GM12878 (cell line): Measurements from ENCODE around the gene ABCC3. TPM values are rescaled to one million over a fixed set of nuclear protein-coding genes. Genes with fewer than 3 reads are reported as not detected.

Experiments used
- ASH2L ChIP-seq: fragments of 300-600, 200-600 bp; sonication (generic); IDR thresholded peaks from 2 replicates; pipeline ENCODE4 v1.6.1; 2017; ENCODE audit warnings: low read depth, mild to moderate bottlenecking, borderline replicate concordance
- ATF7 ChIP-seq: fragments of 450-650 bp; IDR thresholded peaks from 2 replicates; pipeline ENCODE4 v1.6.1; 2016; ENCODE audit warnings: low read depth, mild to moderate bottlenecking
- BACH1 ChIP-seq: fragments of 450-650 bp; IDR thresholded peaks from 2 replicates; pipeline ENCODE4 v1.6.1; 2017; ENCODE audit warnings: mild to moderate bottlenecking, borderline replicate concordance
- CBX3 ChIP-seq: fragments of 200-600 bp; sonication (generic); IDR thresholded peaks from 2 replicates; pipeline ENCODE4 v1.6.1; 2016; ENCODE audit warnings: low read depth, borderline replicate concordance
- EED ChIP-seq: sonication (generic); IDR thresholded peaks from 2 replicates; pipeline ENCODE4 v1.6.1; 2016; ENCODE audit warnings: antibody characterized with exemption, low read depth
- EGR1 ChIP-seq, 2 experiments: IDR thresholded peaks; 1 replicate in 1 of 2; 2 replicates in 1 of 2; pipeline ENCODE4 v1.6.1; 2011 to 2012; ENCODE audit warnings: low read depth in 2 of 2, low read length in 2 of 2, borderline replicate concordance in 1 of 2, mild to moderate bottlenecking in 1 of 2, moderate library complexity in 1 of 2
- GABPA ChIP-seq: IDR thresholded peaks from 2 replicates; pipeline ENCODE4 v1.6.1; 2014; ENCODE audit warnings: antibody characterized with exemption, low read depth, mild to moderate bottlenecking, inconsistent platforms
- GATAD2B ChIP-seq: fragments of 450-650 bp; conservative IDR thresholded peaks from 2 replicates; pipeline ENCODE4 v1.6.1; 2017; ENCODE audit warnings: low read depth, mild to moderate bottlenecking, moderate library complexity
- HCFC1 ChIP-seq: fragments of 150-350 bp; IDR thresholded peaks from 2 replicates; pipeline ENCODE4 v1.6.1; 2014; ENCODE audit warnings: low read length
- JUND ChIP-seq: IDR thresholded peaks from 2 replicates; pipeline ENCODE4 v1.6.1; 2012; ENCODE audit warnings: low read depth, mild to moderate bottlenecking, low read length, improper control_type of control experiment, moderate library complexity
- MYC ChIP-seq: IDR thresholded peaks from 2 replicates; pipeline ENCODE4 v1.6.1; 2011; ENCODE audit warnings: mild to moderate bottlenecking, low read length, moderate library complexity, inconsistent platforms; ENCODE audit not compliant: insufficient read depth, insufficient replicate concordance, insufficient read length, severe bottlenecking
- NR2C2 ChIP-seq: IDR thresholded peaks from 2 replicates; pipeline ENCODE4 v1.6.1; 2011; ENCODE audit warnings: borderline replicate concordance, low read depth; ENCODE audit not compliant: control insufficient read depth, insufficient read length
- RAD21 ChIP-seq: IDR thresholded peaks from 2 replicates; pipeline ENCODE4 v1.6.1; 2011; ENCODE audit warnings: mild to moderate bottlenecking, low read depth, low read length, moderate library complexity; ENCODE audit not compliant: insufficient read depth
- SIN3A ChIP-seq: IDR thresholded peaks from 2 replicates; pipeline ENCODE4 v1.6.1; 2012; ENCODE audit warnings: low read depth, low read length, improper control_type of control experiment
- WRNIP1 ChIP-seq: IDR thresholded peaks from 2 replicates; pipeline ENCODE4 v1.6.1; 2011; ENCODE audit warnings: low read depth, low read length, improper control_type of control experiment, borderline replicate concordance
- polyA plus RNA-seq, 11 experiments: library from polyadenylated mRNA; depleted of rRNA in 4 of 11; unstranded in 6 of 11; stranded (reverse) in 5 of 11; fragments of >200 nt; fragmentation: Nextera tagmentation in 4 of 11; fragmentation: Illumina TruSeq in 1 of 11; extraction: Ambion mirVana in 4 of 11; extraction: Trizol in 1 of 11; gene quantifications; 1 replicate in 1 of 11; 2 replicates in 10 of 11; pipeline versions ENCODE4 v1.2.1 to v1.2.3, GENCODE V29; 2011 to 2016; ENCODE audit warnings: inconsistent platforms in 2 of 11, missing spikeins in 2 of 11, low read depth in 1 of 11
- total RNA-seq, 4 experiments: library from RNA; depleted of rRNA in 3 of 4; stranded (reverse); fragments of >200 nt in 3 of 4; fragmentation: Illumina TruSeq in 1 of 4; extraction: Trizol in 1 of 4; gene quantifications; 2 replicates each; pipeline versions ENCODE4 v1.2.1 to v1.2.3, GENCODE V29; 2013 to 2021
- TF ChIP-seq, protein P1 (sequence below): fragments of 450-650 bp; IDR thresholded peaks from 2 replicates; pipeline ENCODE4 v1.6.1; 2016; ENCODE audit warnings: mild to moderate bottlenecking
- TF ChIP-seq, protein P2 (sequence below): IDR thresholded peaks from 2 replicates; pipeline ENCODE4 v1.6.1; 2011; ENCODE audit warnings: low read depth, low read length, improper control_type of control experiment, borderline replicate concordance
- TF ChIP-seq, protein P3 (sequence below): IDR thresholded peaks from 2 replicates; pipeline ENCODE4 v1.6.1; 2012; ENCODE audit warnings: mild to moderate bottlenecking, low read depth, low read length
- TF ChIP-seq, protein P4 (sequence below): fragments of 150-350 bp; IDR thresholded peaks from 2 replicates; pipeline ENCODE4 v1.6.1; 2014; ENCODE audit warnings: mild to moderate bottlenecking, low read depth, low read length
- TF ChIP-seq, protein P5 (sequence below): fragments of 450-650 bp; IDR thresholded peaks from 2 replicates; pipeline ENCODE4 v1.6.1; 2017; ENCODE audit warnings: borderline replicate concordance

Gene ABCC3
- total and polyA plus RNA-seq, 10 of the 15 experiments (the other 5 are each of a cell fraction or from before 2014, with no cell fraction given), result 0.21 to 2.3 (median 0.71) TPM; not detected in 6

DNA sequence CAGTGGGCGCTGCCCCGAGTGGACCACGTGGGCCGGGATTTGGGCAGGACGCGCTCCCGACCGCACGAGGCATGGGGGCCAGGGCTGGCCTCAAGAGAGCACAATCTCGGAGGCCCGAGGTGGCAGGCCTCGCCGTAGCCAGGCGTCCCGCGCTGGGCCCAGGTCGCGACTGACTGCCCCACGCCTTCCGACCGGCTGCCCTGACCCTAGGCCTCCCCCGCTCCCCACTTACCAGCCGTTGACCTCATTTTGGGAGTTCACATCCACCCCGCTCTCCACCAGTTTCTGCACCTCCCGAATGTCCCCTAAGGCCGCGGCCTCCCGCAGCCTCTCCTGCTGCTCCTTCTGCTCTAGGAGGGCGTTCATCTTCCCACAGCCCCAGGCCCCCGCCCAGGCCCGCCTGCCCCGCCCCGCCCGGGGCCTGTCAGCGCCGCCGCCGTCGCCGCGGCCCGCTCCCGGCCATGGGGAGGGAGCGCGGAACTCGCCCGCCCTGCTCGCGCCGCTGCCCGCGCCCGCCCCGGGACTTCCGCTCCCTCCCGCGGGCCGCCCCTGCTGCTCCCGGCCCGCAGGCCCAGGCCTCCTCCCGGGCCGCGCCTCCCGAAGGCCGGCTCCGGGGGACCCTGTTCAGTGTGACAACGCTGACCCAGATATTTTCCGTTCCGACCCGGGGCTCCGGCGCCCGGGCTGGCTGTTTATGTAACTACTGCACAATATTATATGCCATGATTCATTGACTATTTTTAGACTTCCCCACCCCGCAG lies 72.8 kb downstream of the ABCC3 start, which contains the start of gene ANKRD40 (continued):
- TF ChIP-seq MYC (peak; percentile 45), WRNIP1 (no peak), HCFC1 (peak; percentile 84), JUND (0 out of 2 replicates have a peak, but pooled peaks have one; percentile 53), ASH2L (peak; percentile 98), EGR1 (IDR thresholded peaks at IDR 0.05; ENCODE audit: borderline replicate concordance in 1 of 2, low read depth in 2 of 2, low read length in 2 of 2) (no peak; a peak in 1 of 3 replicates), NR2C2 (no peak), BACH1 (peak; percentile 56), GABPA (peak; percentile 88), ATF7 (no peak), EED (peak; percentile 57), RAD21 (no peak), GATAD2B (peak; percentile 76), CBX3 (no peak), SIN3A (peak; percentile 77)
- TF ChIP-seq, protein P1, sequence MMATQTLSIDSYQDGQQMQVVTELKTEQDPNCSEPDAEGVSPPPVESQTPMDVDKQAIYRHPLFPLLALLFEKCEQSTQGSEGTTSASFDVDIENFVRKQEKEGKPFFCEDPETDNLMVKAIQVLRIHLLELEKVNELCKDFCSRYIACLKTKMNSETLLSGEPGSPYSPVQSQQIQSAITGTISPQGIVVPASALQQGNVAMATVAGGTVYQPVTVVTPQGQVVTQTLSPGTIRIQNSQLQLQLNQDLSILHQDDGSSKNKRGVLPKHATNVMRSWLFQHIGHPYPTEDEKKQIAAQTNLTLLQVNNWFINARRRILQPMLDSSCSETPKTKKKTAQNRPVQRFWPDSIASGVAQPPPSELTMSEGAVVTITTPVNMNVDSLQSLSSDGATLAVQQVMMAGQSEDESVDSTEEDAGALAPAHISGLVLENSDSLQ, result no peak
- TF ChIP-seq, protein P2, sequence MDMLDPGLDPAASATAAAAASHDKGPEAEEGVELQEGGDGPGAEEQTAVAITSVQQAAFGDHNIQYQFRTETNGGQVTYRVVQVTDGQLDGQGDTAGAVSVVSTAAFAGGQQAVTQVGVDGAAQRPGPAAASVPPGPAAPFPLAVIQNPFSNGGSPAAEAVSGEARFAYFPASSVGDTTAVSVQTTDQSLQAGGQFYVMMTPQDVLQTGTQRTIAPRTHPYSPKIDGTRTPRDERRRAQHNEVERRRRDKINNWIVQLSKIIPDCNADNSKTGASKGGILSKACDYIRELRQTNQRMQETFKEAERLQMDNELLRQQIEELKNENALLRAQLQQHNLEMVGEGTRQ, result peak; percentile 5
- TF ChIP-seq, protein P3, sequence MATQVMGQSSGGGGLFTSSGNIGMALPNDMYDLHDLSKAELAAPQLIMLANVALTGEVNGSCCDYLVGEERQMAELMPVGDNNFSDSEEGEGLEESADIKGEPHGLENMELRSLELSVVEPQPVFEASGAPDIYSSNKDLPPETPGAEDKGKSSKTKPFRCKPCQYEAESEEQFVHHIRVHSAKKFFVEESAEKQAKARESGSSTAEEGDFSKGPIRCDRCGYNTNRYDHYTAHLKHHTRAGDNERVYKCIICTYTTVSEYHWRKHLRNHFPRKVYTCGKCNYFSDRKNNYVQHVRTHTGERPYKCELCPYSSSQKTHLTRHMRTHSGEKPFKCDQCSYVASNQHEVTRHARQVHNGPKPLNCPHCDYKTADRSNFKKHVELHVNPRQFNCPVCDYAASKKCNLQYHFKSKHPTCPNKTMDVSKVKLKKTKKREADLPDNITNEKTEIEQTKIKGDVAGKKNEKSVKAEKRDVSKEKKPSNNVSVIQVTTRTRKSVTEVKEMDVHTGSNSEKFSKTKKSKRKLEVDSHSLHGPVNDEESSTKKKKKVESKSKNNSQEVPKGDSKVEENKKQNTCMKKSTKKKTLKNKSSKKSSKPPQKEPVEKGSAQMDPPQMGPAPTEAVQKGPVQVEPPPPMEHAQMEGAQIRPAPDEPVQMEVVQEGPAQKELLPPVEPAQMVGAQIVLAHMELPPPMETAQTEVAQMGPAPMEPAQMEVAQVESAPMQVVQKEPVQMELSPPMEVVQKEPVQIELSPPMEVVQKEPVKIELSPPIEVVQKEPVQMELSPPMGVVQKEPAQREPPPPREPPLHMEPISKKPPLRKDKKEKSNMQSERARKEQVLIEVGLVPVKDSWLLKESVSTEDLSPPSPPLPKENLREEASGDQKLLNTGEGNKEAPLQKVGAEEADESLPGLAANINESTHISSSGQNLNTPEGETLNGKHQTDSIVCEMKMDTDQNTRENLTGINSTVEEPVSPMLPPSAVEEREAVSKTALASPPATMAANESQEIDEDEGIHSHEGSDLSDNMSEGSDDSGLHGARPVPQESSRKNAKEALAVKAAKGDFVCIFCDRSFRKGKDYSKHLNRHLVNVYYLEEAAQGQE, result no peak
- TF ChIP-seq, protein P4, sequence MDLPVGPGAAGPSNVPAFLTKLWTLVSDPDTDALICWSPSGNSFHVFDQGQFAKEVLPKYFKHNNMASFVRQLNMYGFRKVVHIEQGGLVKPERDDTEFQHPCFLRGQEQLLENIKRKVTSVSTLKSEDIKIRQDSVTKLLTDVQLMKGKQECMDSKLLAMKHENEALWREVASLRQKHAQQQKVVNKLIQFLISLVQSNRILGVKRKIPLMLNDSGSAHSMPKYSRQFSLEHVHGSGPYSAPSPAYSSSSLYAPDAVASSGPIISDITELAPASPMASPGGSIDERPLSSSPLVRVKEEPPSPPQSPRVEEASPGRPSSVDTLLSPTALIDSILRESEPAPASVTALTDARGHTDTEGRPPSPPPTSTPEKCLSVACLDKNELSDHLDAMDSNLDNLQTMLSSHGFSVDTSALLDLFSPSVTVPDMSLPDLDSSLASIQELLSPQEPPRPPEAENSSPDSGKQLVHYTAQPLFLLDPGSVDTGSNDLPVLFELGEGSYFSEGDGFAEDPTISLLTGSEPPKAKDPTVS, result no peak
- TF ChIP-seq, protein P5, sequence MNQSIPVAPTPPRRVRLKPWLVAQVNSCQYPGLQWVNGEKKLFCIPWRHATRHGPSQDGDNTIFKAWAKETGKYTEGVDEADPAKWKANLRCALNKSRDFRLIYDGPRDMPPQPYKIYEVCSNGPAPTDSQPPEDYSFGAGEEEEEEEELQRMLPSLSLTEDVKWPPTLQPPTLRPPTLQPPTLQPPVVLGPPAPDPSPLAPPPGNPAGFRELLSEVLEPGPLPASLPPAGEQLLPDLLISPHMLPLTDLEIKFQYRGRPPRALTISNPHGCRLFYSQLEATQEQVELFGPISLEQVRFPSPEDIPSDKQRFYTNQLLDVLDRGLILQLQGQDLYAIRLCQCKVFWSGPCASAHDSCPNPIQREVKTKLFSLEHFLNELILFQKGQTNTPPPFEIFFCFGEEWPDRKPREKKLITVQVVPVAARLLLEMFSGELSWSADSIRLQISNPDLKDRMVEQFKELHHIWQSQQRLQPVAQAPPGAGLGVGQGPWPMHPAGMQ, result no peak
